Testis (tissue), 3 donors: ENCODE measurements around the gene SMG6. TPM values are rescaled to one million over a fixed set of nuclear protein-coding genes. Genes with fewer than 3 reads are reported as not detected.

Experiments
- DNase-seq: peaks from one replicate; pipeline ENCODE4 v3.0.0-alpha.2; 2019
- H3K27ac ChIP-seq, 2 donors: fragments of 200-600 bp; sonication (generic); one replicate each; pipeline ENCODE4 v1.5.1; 2019
- H3K27me3 ChIP-seq: fragments of 200-600 bp; sonication (generic); one replicate; pipeline ENCODE4 v1.5.1; 2019
- H3K36me3 ChIP-seq: fragments of 200-600 bp; sonication (generic); one replicate; pipeline ENCODE4 v1.5.1; 2017; ENCODE audit warnings: low read depth; ENCODE audit errors: missing control alignments
- H3K4me1 ChIP-seq: fragments of 200-600 bp; sonication (generic); one replicate; pipeline ENCODE4 v1.5.1; 2019
- H3K4me3 ChIP-seq, 2 donors: fragments of 200-600 bp; sonication (generic); one replicate each; pipeline ENCODE4 v1.5.1; 2017 to 2019
- H3K9me3 ChIP-seq: fragments of 200-600 bp; sonication (generic); one replicate; pipeline ENCODE4 v1.5.1; 2017
- POLR2A ChIP-seq: fragments of 450-650 bp; IDR thresholded peaks from one replicate; pipeline ENCODE4 v1.6.1; 2017; ENCODE audit warnings: antibody characterized with exemption, mild to moderate bottlenecking, moderate library complexity
- WGBS, 2 donors: methylation state at CpG; one replicate each; pipeline ENCODE4 v1.1.5; 2018; 5-methylcytosine and 5-hydroxymethylcytosine counted together
- intact Hi-C: fragments of 100-400 bp; cut with DNase I; formaldehyde crosslinking; loops from one replicate; pipeline ENCODE4 v1.15.1; 2023; ENCODE audit warnings: low total_unique reads
- polyA plus RNA-seq: library from polyadenylated mRNA; stranded (reverse); fragments of 350-450 nt; fragmentation: Illumina TruSeq; extraction: RNeasy Lipid Tissue Mini Kit (QIAGEN cat#74804); gene quantifications from one replicate; pipeline ENCODE4 v1.2.3, GENCODE V29; 2014; ENCODE audit warnings: low read depth, low replicate concordance; ENCODE audit not compliant: insufficient read depth
- total RNA-seq, 2 donors: library from RNA; depleted of rRNA; stranded (reverse); fragments of >200 nt; gene quantifications; one replicate each; pipeline ENCODE4 v1.2.3, GENCODE V29; 2016
- TF ChIP-seq, protein P1 (sequence below), 3 experiments: fragments of 450-650 bp in 2 of 3; fragments of 200-600 bp in 1 of 3; sonication (generic) in 1 of 3; IDR thresholded peaks; one replicate each; pipeline ENCODE4 v1.5.1; 2016 to 2019; ENCODE audit warnings: antibody characterized with exemption in 3 of 3, mild to moderate bottlenecking in 2 of 3, moderate library complexity in 1 of 3

The SMG6 gene
- total and polyA plus RNA-seq, 3 donors from 2014 or later = 68.7 to 86.5 (median 80.6) TPM

DNA sequence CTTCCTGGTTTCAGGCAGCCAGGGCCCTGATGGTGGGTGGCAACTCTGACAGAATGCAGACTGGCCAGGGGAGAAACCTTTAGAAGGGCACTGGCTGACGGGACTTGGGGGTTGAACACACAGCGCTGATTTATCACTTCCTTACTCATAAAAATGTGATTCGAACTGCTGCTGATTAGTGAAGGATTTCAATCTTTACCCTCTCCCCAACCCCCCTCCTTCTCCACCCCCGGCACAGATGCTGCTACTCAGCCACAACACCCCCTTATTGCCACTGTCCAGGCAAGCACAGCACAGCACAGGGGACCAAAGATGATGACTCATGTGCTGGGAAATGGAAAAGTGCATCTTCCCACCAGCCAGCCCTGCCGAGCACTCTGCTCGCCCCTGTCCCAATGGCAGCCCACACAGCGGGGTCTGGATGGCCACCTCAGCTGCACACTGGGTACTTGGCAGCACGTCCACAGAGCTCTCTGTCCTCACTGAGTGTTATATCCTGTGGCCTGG lies 70.1 kb downstream of the SMG6 start:
- intact Hi-C loops = loop anchor here (10.0 kb wide), 1 partner anchor 59 kb away; no protein-coding TSS in a partner anchor
- Histone ChIP-seq H3K4me3 (no peak overlapping the region), H3K9me3 (no peaks in the 10 kb centered on the region), H3K27me3 (no peaks in the 10 kb centered on the region), H3K4me1 (peaks cover 49% of the 10 kb centered on the region), H3K27ac (peak overlapping the region in 1 of 2 donors; percentile 72), H3K36me3 (no peaks in the 10 kb centered on the region)
- TF ChIP-seq POLR2A = no peak
- TF ChIP-seq, protein P1, sequence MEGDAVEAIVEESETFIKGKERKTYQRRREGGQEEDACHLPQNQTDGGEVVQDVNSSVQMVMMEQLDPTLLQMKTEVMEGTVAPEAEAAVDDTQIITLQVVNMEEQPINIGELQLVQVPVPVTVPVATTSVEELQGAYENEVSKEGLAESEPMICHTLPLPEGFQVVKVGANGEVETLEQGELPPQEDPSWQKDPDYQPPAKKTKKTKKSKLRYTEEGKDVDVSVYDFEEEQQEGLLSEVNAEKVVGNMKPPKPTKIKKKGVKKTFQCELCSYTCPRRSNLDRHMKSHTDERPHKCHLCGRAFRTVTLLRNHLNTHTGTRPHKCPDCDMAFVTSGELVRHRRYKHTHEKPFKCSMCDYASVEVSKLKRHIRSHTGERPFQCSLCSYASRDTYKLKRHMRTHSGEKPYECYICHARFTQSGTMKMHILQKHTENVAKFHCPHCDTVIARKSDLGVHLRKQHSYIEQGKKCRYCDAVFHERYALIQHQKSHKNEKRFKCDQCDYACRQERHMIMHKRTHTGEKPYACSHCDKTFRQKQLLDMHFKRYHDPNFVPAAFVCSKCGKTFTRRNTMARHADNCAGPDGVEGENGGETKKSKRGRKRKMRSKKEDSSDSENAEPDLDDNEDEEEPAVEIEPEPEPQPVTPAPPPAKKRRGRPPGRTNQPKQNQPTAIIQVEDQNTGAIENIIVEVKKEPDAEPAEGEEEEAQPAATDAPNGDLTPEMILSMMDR (IDR thresholded peaks at IDR 0.05) = no peak
- 63 to 67% methylated on average over 7 to 8 of the region's 8 CpGs for WGBS, 2 donors
- no peak for DNase-seq

DNA sequence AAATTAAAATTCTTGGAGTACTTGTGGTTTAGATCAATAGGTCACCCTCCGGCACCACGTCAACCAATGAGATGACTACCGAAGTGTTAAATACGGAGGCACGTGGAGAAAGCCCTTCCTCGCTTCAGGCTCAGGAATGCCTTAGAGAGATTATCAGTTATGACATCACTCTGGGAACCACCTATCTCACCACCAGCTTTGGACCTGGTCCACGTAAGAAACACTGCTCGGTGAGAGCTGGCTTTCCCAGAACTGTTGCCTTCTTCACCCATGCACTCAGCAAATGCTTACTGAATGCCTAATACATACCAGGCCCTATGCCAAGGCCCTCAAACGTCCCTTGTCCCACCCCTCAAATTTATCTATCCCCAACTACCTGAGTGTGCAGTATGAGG lies 71.3 kb downstream of the SMG6 start:
- Histone ChIP-seq H3K4me1 (peaks cover 40% of the 10 kb centered on the region), H3K4me3 (no peak overlapping the region), H3K27me3 (no peaks in the 10 kb centered on the region), H3K36me3 (no peaks in the 10 kb centered on the region), H3K27ac (peak overlapping the region; percentile 0 to 72), H3K9me3 (no peaks in the 10 kb centered on the region)
- 51 to 73% methylated on average over 9 of the region's 9 CpGs for WGBS, 2 donors
- no peak for DNase-seq
- TF ChIP-seq, protein P1 (IDR thresholded peaks at IDR 0.05) = no peak
- no peak for TF ChIP-seq POLR2A
- intact Hi-C loops = loop anchor here (10.0 kb wide), 1 partner anchor 57 kb away; no protein-coding TSS in a partner anchor

DNA sequence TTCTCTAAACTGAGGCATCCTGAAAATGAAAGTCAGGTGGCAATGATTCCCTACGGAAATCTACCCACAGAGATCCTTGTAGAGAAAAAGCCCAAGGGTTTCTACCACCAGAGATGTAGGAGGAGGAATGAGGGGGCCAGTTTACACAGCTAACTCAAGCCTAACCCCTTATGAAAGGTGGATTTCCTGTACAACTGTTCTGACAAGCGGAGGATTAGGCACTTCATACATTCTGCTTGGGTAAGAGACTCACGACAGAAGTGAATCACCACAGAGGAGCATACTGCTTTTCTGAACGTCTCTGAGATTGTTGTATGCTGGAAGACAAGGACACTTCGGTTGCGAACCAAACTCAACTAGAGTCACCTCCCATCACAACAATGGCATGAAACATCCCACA lies 72.7 kb downstream of the SMG6 start:
- Histone ChIP-seq H3K4me3 (no peak overlapping the region), H3K36me3 (no peaks in the 10 kb centered on the region), H3K27ac (peak overlapping the region in 1 of 2 donors; percentile 51), H3K9me3 (no peaks in the 10 kb centered on the region), H3K4me1 (peaks cover 33% of the 10 kb centered on the region), H3K27me3 (no peaks in the 10 kb centered on the region)
- DNase-seq = no peak
- WGBS, 2 donors = 62 to 69% methylated on average over 6 of the region's 6 CpGs
- no peak for TF ChIP-seq POLR2A
- TF ChIP-seq, protein P1 (IDR thresholded peaks at IDR 0.05) = no peak
- intact Hi-C loops = loop anchor here (10.0 kb wide), 1 partner anchor 56 kb away; no protein-coding TSS in a partner anchor

DNA sequence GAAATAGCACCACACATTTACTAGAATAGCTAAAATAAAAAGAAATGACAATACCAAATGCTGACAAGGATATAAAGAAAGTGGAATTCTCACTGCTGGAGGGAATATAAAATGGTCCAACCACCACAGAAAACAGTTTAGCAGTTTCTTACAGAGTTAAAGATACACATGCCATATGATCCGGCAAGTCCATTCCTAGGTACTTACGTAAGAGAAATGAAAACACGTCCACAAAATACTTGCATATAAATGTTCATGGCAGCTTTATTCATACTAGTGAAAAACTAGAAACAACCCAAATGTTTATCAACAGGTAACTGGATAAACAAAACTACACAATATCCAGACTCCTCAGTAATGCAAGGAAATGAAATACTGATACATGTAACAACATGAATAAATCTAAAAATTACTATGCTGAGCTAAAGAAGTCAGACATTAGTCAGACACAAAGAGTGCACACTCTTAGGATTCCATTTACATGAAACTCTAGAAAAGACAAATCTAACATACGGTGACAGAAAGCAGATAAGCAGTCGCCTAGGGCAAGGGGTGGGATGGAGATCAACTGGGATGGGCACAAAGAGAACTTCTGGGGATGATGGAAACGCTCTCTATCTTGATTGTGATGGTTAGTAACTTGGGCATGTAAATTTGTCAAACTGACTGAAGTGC lies 76.4 kb downstream of the SMG6 start:
- no peak for DNase-seq
- intact Hi-C loops = no loop called here
- Histone ChIP-seq H3K4me3 (no peak overlapping the region), H3K9me3 (no peaks in the 10 kb centered on the region), H3K27ac (no peak overlapping the region), H3K4me1 (peaks cover 19% of the 10 kb centered on the region), H3K36me3 (no peaks in the 10 kb centered on the region), H3K27me3 (no peaks in the 10 kb centered on the region)
- TF ChIP-seq, protein P1 (IDR thresholded peaks at IDR 0.05) = no peak
- no peak for TF ChIP-seq POLR2A
- WGBS, 2 donors = 85 to 90% methylated on average over 6 of the region's 6 CpGs

DNA sequence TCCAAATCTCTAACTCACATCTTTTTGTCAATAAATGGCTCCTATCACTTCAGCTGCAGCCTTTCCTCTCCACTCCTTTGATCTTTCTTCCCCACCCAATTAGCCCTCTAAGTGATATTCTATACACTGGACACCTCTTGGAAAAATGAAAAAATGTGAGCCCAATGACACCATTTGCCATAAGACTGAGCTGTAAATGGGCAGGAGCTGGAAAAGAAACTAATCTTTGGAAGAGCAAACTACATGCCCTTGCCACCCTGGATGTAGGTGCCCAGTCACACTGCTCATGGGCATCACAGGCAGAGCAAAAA lies 80.0 kb downstream of the SMG6 start:
- Histone ChIP-seq H3K27ac (no peak overlapping the region), H3K9me3 (no peaks in the 10 kb centered on the region), H3K4me3 (no peak overlapping the region), H3K27me3 (no peaks in the 10 kb centered on the region), H3K36me3 (no peaks in the 10 kb centered on the region), H3K4me1 (no peaks in the 10 kb centered on the region)
- intact Hi-C loops = no loop called here
- no peak for DNase-seq
- TF ChIP-seq, protein P1 (IDR thresholded peaks at IDR 0.05) = no peak
- no peak for TF ChIP-seq POLR2A
